ENCODE measurements around the gene PRSS38. TPM values are rescaled to one million over a fixed set of nuclear protein-coding genes. Genes with fewer than 3 reads are reported as not detected.

The PRSS38 gene
- total RNA-seq, 4 donors from 2014 or later = not detected

DNA sequence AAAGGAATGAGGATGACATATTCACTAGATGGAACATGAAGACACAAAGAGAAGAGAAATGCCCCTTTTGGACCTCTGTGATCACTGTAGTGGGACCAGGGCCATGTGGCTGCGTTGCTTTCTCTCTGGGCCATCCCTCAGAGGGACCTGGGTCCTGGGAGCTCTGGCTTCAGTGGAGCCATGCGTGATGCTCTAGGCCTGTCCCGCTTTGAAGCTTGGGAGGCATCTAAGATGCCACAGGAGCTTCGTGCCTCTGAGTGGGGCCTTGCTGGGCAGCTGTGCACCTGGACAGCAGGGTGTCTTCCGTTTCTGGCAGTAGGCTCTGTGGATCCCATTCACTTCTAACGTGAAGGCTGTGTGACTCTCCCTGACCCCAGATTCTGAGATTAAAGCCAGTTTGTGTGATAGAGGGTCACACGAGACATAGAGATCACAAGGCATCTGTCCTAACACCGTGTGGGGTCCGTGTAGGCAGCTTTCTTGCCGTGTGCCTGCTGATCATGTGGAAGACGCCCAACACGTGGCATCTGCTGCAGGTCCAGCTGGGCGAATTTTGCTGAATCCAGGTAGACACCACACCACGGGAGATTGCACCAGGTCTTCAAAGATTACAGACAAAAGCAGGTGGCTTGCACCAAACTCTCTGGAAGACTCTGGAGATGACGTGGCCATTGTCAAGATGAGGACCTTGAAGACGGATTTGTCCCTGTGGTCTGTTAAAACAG, 17.2 kb upstream of the PRSS38 start:
- TF ChIP-seq, protein P1, sequence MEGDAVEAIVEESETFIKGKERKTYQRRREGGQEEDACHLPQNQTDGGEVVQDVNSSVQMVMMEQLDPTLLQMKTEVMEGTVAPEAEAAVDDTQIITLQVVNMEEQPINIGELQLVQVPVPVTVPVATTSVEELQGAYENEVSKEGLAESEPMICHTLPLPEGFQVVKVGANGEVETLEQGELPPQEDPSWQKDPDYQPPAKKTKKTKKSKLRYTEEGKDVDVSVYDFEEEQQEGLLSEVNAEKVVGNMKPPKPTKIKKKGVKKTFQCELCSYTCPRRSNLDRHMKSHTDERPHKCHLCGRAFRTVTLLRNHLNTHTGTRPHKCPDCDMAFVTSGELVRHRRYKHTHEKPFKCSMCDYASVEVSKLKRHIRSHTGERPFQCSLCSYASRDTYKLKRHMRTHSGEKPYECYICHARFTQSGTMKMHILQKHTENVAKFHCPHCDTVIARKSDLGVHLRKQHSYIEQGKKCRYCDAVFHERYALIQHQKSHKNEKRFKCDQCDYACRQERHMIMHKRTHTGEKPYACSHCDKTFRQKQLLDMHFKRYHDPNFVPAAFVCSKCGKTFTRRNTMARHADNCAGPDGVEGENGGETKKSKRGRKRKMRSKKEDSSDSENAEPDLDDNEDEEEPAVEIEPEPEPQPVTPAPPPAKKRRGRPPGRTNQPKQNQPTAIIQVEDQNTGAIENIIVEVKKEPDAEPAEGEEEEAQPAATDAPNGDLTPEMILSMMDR (IDR thresholded peaks at IDR 0.05) = no peak
- DNase-seq (ENCODE audit: low spot score) (no peak), ATAC-seq (ENCODE audit: low FRiP score) (no peak)

DNA sequence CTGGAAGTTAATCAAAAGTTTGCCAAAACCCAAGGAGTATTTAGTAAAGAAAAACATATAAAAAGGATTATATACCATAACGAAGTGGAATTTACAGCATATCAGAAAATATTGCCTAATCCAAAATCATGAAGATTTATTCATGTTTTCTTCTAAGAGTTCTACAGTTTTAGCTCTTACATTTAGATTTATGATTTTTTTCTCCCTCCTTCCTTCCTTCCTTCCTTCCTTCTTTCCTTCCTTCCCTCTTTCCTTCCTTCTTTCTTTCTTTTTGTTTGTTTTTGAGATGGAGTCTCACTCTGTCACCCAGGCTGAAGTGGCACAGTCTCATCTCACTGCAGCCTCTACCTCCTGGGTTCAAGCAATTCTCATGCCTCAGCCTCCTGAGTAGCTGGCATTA, 15.7 kb upstream of the PRSS38 start:
- TF ChIP-seq, protein P1 (IDR thresholded peaks at IDR 0.05) = no peak
- ATAC-seq (ENCODE audit: low FRiP score) = no peak
- DNase-seq (ENCODE audit: low spot score) = no peak

DNA sequence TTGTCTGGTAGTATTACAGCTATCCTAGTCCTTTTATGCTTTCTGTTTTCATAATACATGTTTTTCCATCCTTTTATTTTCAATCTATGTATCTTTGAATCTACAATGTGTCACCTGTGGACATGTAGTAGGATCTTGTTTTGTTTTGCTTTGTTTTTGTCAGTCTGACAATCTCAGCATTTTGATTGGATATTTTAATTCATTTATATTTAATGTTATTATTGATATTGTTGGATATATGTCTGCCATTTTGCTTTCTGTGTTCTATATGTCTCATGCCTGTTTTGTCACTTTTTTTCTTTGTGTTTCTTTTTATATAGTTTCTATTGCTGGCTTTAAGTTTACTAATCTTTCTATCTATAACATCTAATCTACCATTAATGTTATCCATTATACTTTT, 11.5 kb upstream of the PRSS38 start:
- ATAC-seq (ENCODE audit: low FRiP score) = no peak
- no peak for DNase-seq (ENCODE audit: low spot score)
- TF ChIP-seq, protein P1 (IDR thresholded peaks at IDR 0.05) = no peak

DNA sequence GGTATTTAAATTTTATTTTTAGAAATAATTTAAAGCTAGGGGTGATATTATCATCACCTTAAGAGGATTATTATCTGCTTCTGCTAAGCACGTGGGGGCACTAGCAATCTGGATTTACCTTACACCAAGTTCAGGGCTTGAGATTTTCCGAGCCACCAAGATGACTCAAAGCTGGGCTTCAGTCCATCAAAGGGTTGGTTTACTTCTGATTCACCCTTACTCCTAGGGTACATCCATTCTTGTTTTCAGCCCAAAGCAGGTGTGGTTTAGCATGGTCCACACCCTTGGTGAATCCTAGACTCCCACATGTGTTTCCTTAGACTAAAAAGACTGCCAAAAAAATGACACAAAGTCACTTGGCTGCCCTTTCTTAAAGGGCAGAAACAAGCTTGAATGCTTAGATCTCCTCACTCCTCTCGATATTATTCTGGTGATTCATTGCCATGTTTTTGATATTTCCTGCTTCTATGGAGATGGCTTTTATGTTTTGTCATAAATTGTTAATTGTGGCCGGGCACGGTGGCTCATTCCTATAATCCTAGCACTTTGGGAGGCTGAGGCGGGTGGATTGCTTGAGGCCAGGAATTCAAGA, 9.8 kb upstream of the PRSS38 start:
- TF ChIP-seq, protein P1 (IDR thresholded peaks at IDR 0.05) = no peak
- DNase-seq (ENCODE audit: low spot score) (no peak), ATAC-seq (ENCODE audit: low FRiP score) (peak; percentile 99)

DNA sequence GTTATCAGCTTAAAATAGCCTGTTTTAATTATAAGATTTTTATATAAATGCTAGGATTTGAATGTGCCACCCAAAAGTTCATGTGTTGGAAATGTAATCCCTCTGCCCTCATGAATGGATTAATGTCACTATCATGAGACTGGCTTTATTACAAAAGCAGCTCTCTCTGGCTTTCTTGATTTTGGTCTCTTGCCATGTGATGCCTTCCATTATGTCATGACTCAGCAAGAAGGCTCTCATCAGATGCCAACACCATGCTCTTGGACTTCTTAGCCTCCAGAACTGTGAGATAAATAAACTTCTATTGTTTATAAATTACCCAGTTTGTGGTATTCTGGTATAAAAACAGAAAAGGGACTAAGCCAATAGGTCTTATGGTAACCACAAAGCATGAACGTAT, 6.9 kb upstream of the PRSS38 start:
- ATAC-seq (ENCODE audit: low FRiP score) = no peak
- DNase-seq (ENCODE audit: low spot score) = no peak
- TF ChIP-seq, protein P1 (IDR thresholded peaks at IDR 0.05) = no peak

DNA sequence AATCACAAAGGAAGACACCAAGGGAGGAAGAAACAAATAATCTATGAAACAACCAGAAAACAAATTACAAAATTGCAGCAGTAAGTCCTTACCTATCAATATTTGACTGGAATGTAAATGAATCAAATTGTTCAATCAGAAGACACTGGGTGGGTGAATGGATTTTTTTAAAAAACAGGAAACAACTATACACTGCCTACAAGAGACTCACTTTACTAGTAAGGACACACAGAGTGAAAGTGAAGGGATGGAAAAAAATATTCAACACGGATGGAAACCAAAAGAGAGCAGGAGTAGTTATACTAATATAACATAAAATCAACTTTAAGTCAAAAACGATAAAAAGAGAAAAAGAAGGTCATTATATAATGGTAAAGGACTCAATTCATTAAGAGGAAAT, 6.4 kb upstream of the PRSS38 start:
- DNase-seq (ENCODE audit: low spot score) (no peak), ATAC-seq (ENCODE audit: low FRiP score) (no peak)
- TF ChIP-seq, protein P1 (IDR thresholded peaks at IDR 0.05) = no peak

DNA sequence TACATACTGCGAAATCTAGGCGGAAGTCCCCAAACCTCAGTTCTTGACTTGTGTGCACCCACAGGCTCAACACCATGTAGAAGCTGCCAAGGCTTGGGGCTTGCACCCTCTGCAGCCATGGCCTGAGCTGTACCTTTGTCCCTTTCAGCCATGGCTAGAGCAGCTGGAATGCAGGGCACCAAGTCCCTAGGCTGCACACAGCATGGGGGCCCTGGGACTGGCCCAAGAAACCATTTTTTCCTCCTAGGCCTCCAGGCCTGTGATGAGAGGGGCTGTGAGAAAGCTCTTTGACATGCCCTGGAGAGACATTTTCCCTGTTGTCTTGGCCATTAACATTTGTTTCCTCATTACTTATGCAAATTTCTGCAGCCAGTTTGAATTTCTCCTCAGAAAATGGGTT, 1.5 kb upstream of the PRSS38 start:
- no peak for ATAC-seq (ENCODE audit: low FRiP score)
- DNase-seq (ENCODE audit: low spot score) = no peak
- TF ChIP-seq, protein P1 (IDR thresholded peaks at IDR 0.05) = no peak

All from omental fat pad (tissue), 4 donors.